ENCODE results near the gene PRICKLE3.
A peak's percentile ranks its signal among the peaks of the same experiment; 100 is the strongest.
"Not testable (repeated sequence)": the region's sequence is repeated elsewhere in the genome, so short reads cannot be mapped to it uniquely, and the experiment has no call there.

Gene PRICKLE3

GRCh38 chrX:49155900-49156837 is 30.0 kb downstream of the PRICKLE3 start:
- peak; percentile 77 for DNase-seq

- DNase-seq, result peak; percentile 70
Observed at GRCh38 chrX:49155243-49155899, 30.8 kb downstream of the PRICKLE3 start.

- no peak for DNase-seq
Observed at GRCh38 chrX:49153467-49153866, 32.7 kb downstream of the PRICKLE3 start.

GRCh38 chrX:49149291-49149690 is 36.9 kb downstream of the PRICKLE3 start:
- not testable (repeated sequence) for DNase-seq

- DNase-seq, result not testable (repeated sequence)
Observed at GRCh38 chrX:49148390-49149100, 37.6 kb downstream of the PRICKLE3 start.

GRCh38 chrX:49147936-49148335 is 38.2 kb downstream of the PRICKLE3 start:
- no peak for DNase-seq

- DNase-seq, result no peak
Observed at GRCh38 chrX:49147282-49147681, 38.9 kb downstream of the PRICKLE3 start.

- DNase-seq, result not testable (repeated sequence)
Observed at GRCh38 chrX:49143154-49143553, 43.0 kb downstream of the PRICKLE3 start.

GRCh38 chrX:49142264-49142663 is 43.9 kb downstream of the PRICKLE3 start:
- DNase-seq, result not testable (repeated sequence)

- DNase-seq, result no peak
Observed at GRCh38 chrX:49139713-49140112, 46.5 kb downstream of the PRICKLE3 start.

GRCh38 chrX:49137492-49137891 is 48.7 kb downstream of the PRICKLE3 start:
- no peak for DNase-seq

- DNase-seq, result no peak
Observed at GRCh38 chrX:49133759-49134158, 52.4 kb downstream of the PRICKLE3 start.

GRCh38 chrX:49132275-49132674 is 53.9 kb downstream of the PRICKLE3 start:
- DNase-seq, result not testable (repeated sequence)

- DNase-seq, result no peak
Observed at GRCh38 chrX:49129427-49129826, 56.7 kb downstream of the PRICKLE3 start.

GRCh38 chrX:49127742-49128258 is 58.4 kb downstream of the PRICKLE3 start:
- not testable (repeated sequence) for DNase-seq

All from DMS79 (cell line).